Endothelial cell of umbilical vein (primary cell): ENCODE results near the gene SIRT3.

Experiments
- EZH2 ChIP-seq: IDR thresholded peaks from 2 replicates; pipeline ENCODE4 v1.6.1; 2012; ENCODE audit warnings: borderline replicate concordance, low read depth, mild to moderate bottlenecking, moderate library complexity, low read length, inconsistent platforms; ENCODE audit not compliant: severe bottlenecking
- JUN ChIP-seq: IDR thresholded peaks from 2 replicates; pipeline ENCODE4 v1.6.1; 2011; ENCODE audit warnings: borderline replicate concordance, low read depth; ENCODE audit not compliant: insufficient read length, insufficient read depth
- POLR2A ChIP-seq: IDR thresholded peaks from 2 replicates; pipeline ENCODE4 v1.6.1; 2012; ENCODE audit warnings: low read depth, mild to moderate bottlenecking, control low read depth, low read length
- POLR2AphosphoS5 ChIP-seq: IDR thresholded peaks from 2 replicates; pipeline ENCODE4 v1.6.1; 2012; ENCODE audit warnings: low read depth, mild to moderate bottlenecking, control low read depth, low read length, moderate library complexity; ENCODE audit not compliant: insufficient read depth
- TF ChIP-seq, protein P1 (sequence below), 2 donors: IDR thresholded peaks; 1 replicate in 1 of 2; 2 replicates in 1 of 2; pipeline ENCODE4 v1.5.1; 2011; ENCODE audit warnings: low read length in 2 of 2, mild to moderate bottlenecking in 2 of 2, moderate library complexity in 2 of 2, control low read depth in 1 of 2, inconsistent platforms in 1 of 2, low read depth in 1 of 2; ENCODE audit not compliant: insufficient read depth in 1 of 2; ENCODE audit errors: extremely low read depth in 1 of 2
- TF ChIP-seq, protein P2 (sequence below): IDR thresholded peaks from 2 replicates; pipeline ENCODE4 v1.6.1; 2011; ENCODE audit not compliant: insufficient read depth, insufficient read length

DNA sequence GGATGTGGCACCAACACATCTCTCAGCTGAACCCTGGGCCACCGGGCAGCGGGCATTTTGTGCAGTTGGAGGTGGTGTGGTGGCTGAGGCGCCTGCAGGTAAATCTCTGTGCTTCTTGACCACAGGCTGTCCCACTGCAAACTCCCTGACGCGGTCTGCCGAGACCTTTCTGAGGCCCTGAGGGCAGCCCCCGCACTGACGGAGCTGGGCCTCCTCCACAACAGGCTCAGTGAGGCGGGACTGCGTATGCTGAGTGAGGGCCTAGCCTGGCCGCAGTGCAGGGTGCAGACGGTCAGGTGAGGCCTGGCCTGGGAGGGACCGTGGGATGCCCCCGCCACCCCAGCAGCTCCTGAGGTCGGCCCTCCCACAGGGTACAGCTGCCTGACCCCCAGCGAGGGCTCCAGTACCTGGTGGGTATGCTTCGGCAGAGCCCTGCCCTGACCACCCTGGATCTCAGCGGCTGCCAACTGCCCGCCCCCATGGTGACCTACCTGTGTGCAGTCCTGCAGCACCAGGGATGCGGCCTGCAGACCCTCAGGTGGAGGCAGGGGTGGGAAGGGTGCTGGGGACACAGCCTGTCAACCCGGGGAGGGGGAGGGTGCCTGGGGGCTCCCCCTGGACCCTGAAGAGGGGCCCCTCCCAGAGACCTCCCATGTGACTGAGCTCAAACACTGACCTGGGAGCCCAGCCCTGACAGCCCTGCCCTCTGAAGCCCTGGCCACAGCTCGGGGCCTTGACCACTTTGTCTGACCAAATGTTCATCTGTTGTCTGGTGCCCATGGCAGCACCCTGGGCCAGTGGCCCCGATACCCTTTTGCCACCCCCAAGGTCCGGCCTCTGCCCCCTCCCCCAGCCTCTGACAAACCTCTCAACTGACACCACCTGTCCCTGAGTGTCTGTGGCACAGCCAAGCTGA is 48.2 kb upstream of the SIRT3 start:
- TF ChIP-seq POLR2A (no peak), POLR2AphosphoS5 (no peak), JUN (no peak), EZH2 (no peak)
- TF ChIP-seq, protein P1, sequence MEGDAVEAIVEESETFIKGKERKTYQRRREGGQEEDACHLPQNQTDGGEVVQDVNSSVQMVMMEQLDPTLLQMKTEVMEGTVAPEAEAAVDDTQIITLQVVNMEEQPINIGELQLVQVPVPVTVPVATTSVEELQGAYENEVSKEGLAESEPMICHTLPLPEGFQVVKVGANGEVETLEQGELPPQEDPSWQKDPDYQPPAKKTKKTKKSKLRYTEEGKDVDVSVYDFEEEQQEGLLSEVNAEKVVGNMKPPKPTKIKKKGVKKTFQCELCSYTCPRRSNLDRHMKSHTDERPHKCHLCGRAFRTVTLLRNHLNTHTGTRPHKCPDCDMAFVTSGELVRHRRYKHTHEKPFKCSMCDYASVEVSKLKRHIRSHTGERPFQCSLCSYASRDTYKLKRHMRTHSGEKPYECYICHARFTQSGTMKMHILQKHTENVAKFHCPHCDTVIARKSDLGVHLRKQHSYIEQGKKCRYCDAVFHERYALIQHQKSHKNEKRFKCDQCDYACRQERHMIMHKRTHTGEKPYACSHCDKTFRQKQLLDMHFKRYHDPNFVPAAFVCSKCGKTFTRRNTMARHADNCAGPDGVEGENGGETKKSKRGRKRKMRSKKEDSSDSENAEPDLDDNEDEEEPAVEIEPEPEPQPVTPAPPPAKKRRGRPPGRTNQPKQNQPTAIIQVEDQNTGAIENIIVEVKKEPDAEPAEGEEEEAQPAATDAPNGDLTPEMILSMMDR (IDR thresholded peaks at IDR 0.05; ENCODE audit: extremely low read depth in 1 of 2, insufficient read depth in 1 of 2, low read depth in 1 of 2, low read length in 2 of 2), result no peak
- TF ChIP-seq, protein P2, sequence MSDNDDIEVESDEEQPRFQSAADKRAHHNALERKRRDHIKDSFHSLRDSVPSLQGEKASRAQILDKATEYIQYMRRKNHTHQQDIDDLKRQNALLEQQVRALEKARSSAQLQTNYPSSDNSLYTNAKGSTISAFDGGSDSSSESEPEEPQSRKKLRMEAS, result no peak
